Lower lobe of right lung (tissue), 2 donors: ENCODE measurements around the gene USP24. TPM values are rescaled to one million over a fixed set of nuclear protein-coding genes. Genes with fewer than 3 reads are reported as not detected.
"Not testable (repeated sequence)": the region's sequence is repeated elsewhere in the genome, so short reads cannot be mapped to it uniquely, and the experiment has no call there.

Experiments
- ATAC-seq, 2 donors: fragments of 200-7000 bp; cut with Tn5 transposase; one replicate each; pipeline ENCODE4 v1.9.1; 2020 to 2022; ENCODE audit warnings: mild to moderate bottlenecking in 2 of 2, moderate library complexity in 2 of 2
- DNase-seq: peaks from one replicate; pipeline ENCODE4 v3.0.0-alpha.2; 2020
- H3K27ac ChIP-seq: fragments of 200-600 bp; one replicate; pipeline ENCODE4 v1.8.0; 2022
- H3K27me3 ChIP-seq: fragments of 200-600 bp; one replicate; pipeline ENCODE4 v1.8.0; 2022; ENCODE audit warnings: low read depth
- H3K36me3 ChIP-seq: fragments of 200-600 bp; one replicate; pipeline ENCODE4 v1.8.0; 2022; ENCODE audit warnings: mild to moderate bottlenecking
- H3K4me1 ChIP-seq: fragments of 200-600 bp; one replicate; pipeline ENCODE4 v1.8.0; 2022
- H3K4me3 ChIP-seq: fragments of 200-600 bp; one replicate; pipeline ENCODE4 v1.8.0; 2022; ENCODE audit warnings: mild to moderate bottlenecking
- H3K9me3 ChIP-seq: fragments of 200-600 bp; one replicate; pipeline ENCODE4 v1.8.0; 2022
- intact Hi-C: fragments of 100-400 bp; cut with DNase I; formaldehyde crosslinking; loops from one replicate; pipeline ENCODE4 v1.11.0; 2022
- total RNA-seq: library from RNA; stranded (reverse); fragmentation: NEBNext Ultra II Directional; extraction: Animal tissue kit (Norgen Biotek cat#: 25700); gene quantifications from one replicate; pipeline ENCODE4 v1.2.1, GENCODE V29; 2021
- TF ChIP-seq, protein P1 (sequence below): fragments of 200-600 bp; IDR thresholded peaks from one replicate; pipeline ENCODE4 v1.8.0; 2022; ENCODE audit warnings: antibody characterized with exemption, mild to moderate bottlenecking
- donor health status: DM: no; HTN: yes; CAD: no; lungs with severe emphysema.

USP24 gene
- total RNA-seq, 1 donor from 2014 or later = 37.6 TPM

DNA sequence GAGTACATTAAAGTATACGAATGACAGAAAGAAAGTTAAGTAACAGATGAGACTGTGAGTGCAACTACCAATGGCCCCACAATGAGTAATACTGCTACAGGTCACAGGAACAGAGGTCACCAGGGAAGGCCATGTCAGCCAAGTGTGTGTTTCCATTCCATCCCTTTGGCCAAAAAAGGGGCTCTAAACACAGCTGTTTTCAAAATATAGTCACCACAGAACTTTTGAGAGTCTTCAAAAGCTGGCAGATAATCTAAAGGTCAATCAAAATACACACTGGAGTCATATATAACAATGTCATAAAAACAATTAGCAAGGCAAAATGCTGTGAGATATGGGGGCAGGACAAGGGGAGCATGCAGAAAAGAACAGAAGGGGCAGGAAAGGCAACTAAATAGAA is 10.2 kb downstream of the USP24 start:
- intact Hi-C loops = no loop called here
- no peaks in the 10 kb centered on the region for H3K9me3 ChIP-seq
- no peak overlapping the region for H3K27ac ChIP-seq
- no peaks in the 10 kb centered on the region for H3K27me3 ChIP-seq
- H3K4me1 ChIP-seq = peaks cover 46% of the 10 kb centered on the region
- ATAC-seq (peak in 1 of 2 donors; percentile 43), DNase-seq (no peak)
- no peaks in the 10 kb centered on the region for H3K36me3 ChIP-seq
- no peak overlapping the region for H3K4me3 ChIP-seq
- TF ChIP-seq, protein P1, sequence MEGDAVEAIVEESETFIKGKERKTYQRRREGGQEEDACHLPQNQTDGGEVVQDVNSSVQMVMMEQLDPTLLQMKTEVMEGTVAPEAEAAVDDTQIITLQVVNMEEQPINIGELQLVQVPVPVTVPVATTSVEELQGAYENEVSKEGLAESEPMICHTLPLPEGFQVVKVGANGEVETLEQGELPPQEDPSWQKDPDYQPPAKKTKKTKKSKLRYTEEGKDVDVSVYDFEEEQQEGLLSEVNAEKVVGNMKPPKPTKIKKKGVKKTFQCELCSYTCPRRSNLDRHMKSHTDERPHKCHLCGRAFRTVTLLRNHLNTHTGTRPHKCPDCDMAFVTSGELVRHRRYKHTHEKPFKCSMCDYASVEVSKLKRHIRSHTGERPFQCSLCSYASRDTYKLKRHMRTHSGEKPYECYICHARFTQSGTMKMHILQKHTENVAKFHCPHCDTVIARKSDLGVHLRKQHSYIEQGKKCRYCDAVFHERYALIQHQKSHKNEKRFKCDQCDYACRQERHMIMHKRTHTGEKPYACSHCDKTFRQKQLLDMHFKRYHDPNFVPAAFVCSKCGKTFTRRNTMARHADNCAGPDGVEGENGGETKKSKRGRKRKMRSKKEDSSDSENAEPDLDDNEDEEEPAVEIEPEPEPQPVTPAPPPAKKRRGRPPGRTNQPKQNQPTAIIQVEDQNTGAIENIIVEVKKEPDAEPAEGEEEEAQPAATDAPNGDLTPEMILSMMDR = no peak

DNA sequence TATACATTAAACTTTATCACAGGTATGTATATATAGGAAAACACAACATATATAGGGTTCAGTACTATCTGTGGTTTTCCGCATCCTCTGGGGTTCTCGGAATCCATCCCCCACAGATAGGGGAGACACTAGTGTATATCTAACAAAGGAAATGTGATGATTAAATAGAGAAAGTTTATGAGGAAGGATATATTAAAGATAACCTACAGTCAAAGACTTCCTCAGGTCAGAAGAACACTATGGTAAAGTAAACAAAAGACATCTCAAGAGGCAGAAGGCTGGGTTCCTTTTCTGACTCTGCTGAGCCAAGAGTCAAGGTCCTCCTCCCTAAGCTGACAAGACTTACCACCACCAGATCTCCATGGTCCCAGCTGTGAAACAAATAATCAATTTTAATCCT is 12.1 kb downstream of the USP24 start:
- H3K4me1 ChIP-seq = peaks cover 31% of the 10 kb centered on the region

DNA sequence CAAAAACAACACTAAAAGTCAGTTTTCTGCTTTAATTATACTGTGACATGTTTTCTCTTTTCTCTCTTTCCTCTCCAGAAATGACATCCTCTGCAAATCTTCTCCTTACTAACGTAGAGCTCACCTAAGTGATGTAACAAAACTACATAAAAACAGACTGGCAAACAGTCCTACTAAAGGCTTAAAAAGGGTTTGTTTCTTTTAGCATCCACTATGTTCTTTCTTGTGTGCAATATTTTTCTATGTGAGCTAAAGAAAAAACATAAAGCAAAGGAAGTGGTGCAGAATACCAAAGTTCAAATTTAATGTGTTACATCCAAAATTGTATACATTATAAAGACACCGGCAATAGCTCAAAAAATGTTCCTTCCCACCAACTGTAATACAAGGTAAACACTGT is 14.5 kb downstream of the USP24 start:
- intact Hi-C loops = no loop called here
- H3K4me1 ChIP-seq = peaks cover 42% of the 10 kb centered on the region
- TF ChIP-seq, protein P1 = no peak
- no peaks in the 10 kb centered on the region for H3K27me3 ChIP-seq
- H3K27ac ChIP-seq = no peak overlapping the region
- no peaks in the 10 kb centered on the region for H3K36me3 ChIP-seq
- H3K9me3 ChIP-seq = no peaks in the 10 kb centered on the region
- H3K4me3 ChIP-seq = no peak overlapping the region
- ATAC-seq = no peak
- no peak for DNase-seq

More for the DNA sequence above, 12.1 kb downstream of the USP24 start:
- Histone ChIP-seq H3K27me3 (no peaks in the 10 kb centered on the region), H3K36me3 (no peaks in the 10 kb centered on the region), H3K4me3 (no peak overlapping the region), H3K9me3 (no peaks in the 10 kb centered on the region), H3K27ac (no peak overlapping the region)
- DNase-seq (no peak), ATAC-seq (no peak)
- intact Hi-C loops = no loop called here
- TF ChIP-seq, protein P1 = no peak

DNA sequence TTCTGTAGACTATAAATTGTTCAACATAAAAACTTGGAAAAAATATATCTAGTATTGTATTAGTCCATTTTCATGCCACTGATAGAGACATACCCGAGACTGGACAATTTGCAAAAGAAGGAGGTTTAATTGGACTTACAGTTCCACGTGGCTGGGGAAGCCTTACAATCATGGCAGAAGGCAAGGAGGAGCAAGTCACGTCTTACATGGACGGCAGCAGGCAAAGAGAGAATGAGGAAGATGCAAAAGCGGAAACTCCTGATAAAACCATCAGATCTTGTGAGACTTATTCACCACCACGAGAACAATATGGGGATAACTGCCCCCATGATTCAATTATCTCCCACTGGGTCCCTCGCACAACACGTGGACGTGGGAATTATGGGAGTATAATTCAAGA is 15.4 kb downstream of the USP24 start:
- H3K27ac ChIP-seq, H3K4me3 ChIP-seq, H3K36me3 ChIP-seq, DNase-seq, H3K9me3 ChIP-seq, H3K27me3 ChIP-seq, intact Hi-C loops, ATAC-seq: not testable (repeated sequence)
- H3K4me1 ChIP-seq = peaks cover 44% of the 10 kb centered on the region

DNA sequence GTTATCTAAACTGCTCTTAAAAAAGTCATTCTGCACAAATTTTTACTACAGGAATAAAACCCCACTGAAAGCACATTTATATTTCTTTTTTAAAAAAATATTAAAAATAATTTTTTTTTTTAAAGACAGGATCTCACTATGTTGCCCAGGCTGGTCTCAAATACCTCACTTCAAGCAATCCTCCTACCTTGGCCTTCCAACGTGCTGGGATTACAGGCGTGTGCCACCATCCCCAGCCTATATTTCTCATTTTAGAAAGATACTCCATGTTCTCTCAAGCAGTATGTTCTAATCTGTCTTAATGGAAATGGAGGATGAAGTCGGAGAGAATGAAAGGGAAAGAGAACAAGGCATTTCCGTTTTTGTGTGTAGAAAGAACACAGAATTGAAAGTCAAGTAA is 17.1 kb downstream of the USP24 start:
- Histone ChIP-seq H3K9me3 (no peaks in the 10 kb centered on the region), H3K36me3 (no peaks in the 10 kb centered on the region), H3K4me1 (peaks cover 40% of the 10 kb centered on the region), H3K4me3 (no peak overlapping the region), H3K27me3 (no peaks in the 10 kb centered on the region), H3K27ac (no peak overlapping the region)
- intact Hi-C loops = no loop called here
- ATAC-seq (no peak), DNase-seq (no peak)
- TF ChIP-seq, protein P1 = no peak

DNA sequence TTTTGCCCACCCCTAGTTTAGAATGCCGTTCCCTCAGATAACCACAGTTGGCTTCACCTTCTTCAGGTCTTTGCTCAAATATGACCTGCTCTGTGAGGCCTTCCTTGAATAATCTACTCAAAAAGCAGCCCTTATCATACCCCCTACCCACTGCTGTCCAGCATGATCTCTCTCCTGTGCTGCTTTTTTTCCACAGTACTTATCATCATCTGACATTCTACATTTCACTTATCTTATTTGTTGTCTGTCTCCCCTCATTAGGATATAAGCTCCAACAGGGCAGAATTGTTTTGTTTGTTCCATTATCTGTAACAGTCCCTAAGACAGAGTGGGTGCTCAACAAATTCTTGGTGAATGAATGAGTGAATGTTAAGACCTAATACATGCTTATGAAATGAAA is 18.1 kb downstream of the USP24 start:
- ATAC-seq = no peak
- no peaks in the 10 kb centered on the region for H3K36me3 ChIP-seq
- TF ChIP-seq, protein P1 = no peak
- no peaks in the 10 kb centered on the region for H3K9me3 ChIP-seq
- no peak overlapping the region for H3K4me3 ChIP-seq
- intact Hi-C loops = no loop called here
- no peak overlapping the region for H3K27ac ChIP-seq
- DNase-seq = no peak
- no peaks in the 10 kb centered on the region for H3K27me3 ChIP-seq
- H3K4me1 ChIP-seq = peaks cover 40% of the 10 kb centered on the region
